Endothelial cell of umbilical vein (primary cell): Measurements from ENCODE around the gene CUEDC2. TPM values are rescaled to one million over a fixed set of nuclear protein-coding genes. Genes with fewer than 3 reads are reported as not detected.
A peak's percentile ranks its signal among the peaks of the same experiment; 100 is the strongest.

Experiments used
- BruUV-seq: library from RNA; stranded (reverse); fragments of 400-500 nt; replicated peaks from 2 replicates; lab custom pipeline; 2021; lab: Mats Ljungman, UMichigan
- CTCF ChIA-PET: fragments of 300-600, 350-600 bp; sonication (Branson Sonifier 250); formaldehyde crosslinking; loops from one replicate; lab custom pipeline; 2021; ENCODE audit warnings: antibody characterized with exemption, inconsistent platforms; lab: Charles Lee
- POLR2A ChIA-PET: fragments of 300-600, 350-600 bp; sonication (Branson Sonifier 250); formaldehyde crosslinking; loops from one replicate; lab custom pipeline; 2021; ENCODE audit warnings: antibody characterized with exemption, inconsistent platforms; lab: Charles Lee
- DNase-seq: peaks from one replicate; pipeline ENCODE4 v3.0.0-alpha.2; 2011; ENCODE audit warnings: low read depth, low spot score
- FAIRE-seq: peaks from 2 replicates; lab custom pipeline; 2011; peaks lifted over from hg19 to GRCh38; lab: Jason Lieb, UNC
- H2AFZ ChIP-seq: 2 replicates; pipeline ENCODE4 v1.6.0; 2012; ENCODE audit warnings: low read depth, low read length, control low read depth, inconsistent platforms
- H3K27ac ChIP-seq: 2 replicates; pipeline ENCODE4 v1.5.1; 2011; ENCODE audit warnings: low read depth, mild to moderate bottlenecking, control low read depth, low read length, moderate library complexity; ENCODE audit not compliant: insufficient read depth
- H3K27me3 ChIP-seq, 2 experiments: 2 replicates each; pipeline versions ENCODE4 v1.6.0 to v1.6.1; 2011; ENCODE audit warnings: low read length in 2 of 2, mixed read lengths in 1 of 2; ENCODE audit not compliant: control insufficient read depth in 2 of 2, insufficient read depth in 2 of 2
- H3K36me3 ChIP-seq, 2 experiments: 2 replicates in 1 of 2; 3 replicates in 1 of 2; pipeline ENCODE4 v1.5.1; 2011; ENCODE audit warnings: low read length in 2 of 2, mild to moderate bottlenecking in 1 of 2, moderate library complexity in 1 of 2; ENCODE audit not compliant: control insufficient read depth in 2 of 2, insufficient read depth in 2 of 2; ENCODE audit errors: extremely low read depth in 1 of 2
- H3K4me1 ChIP-seq: 3 replicates; pipeline ENCODE4 v1.5.1; 2011; ENCODE audit warnings: mild to moderate bottlenecking, low read length; ENCODE audit not compliant: control insufficient read depth, insufficient read depth; ENCODE audit errors: extremely low read depth
- H3K4me2 ChIP-seq: 2 replicates; pipeline ENCODE4 v1.6.1; 2011; ENCODE audit warnings: low read length, control low read depth, mixed read lengths; ENCODE audit not compliant: insufficient read depth
- H3K4me3 ChIP-seq, 3 experiments: fragments of 200-600 bp in 1 of 3; sonication (generic), shearing (Covaris generic) in 1 of 3; replicated peaks in 1 of 3; 2 replicates each; pipeline ENCODE4 v1.5.1; 2011 to 2016; ENCODE audit warnings: control low read depth in 3 of 3, low read length in 3 of 3, mild to moderate bottlenecking in 2 of 3, inconsistent platforms in 1 of 3, low read depth in 1 of 3, moderate library complexity in 1 of 3; ENCODE audit not compliant: insufficient read depth in 1 of 3
- H3K79me2 ChIP-seq: 2 replicates; pipeline ENCODE4 v1.6.0; 2012; ENCODE audit warnings: low read length, inconsistent platforms; ENCODE audit not compliant: control insufficient read depth, insufficient read depth
- H3K9ac ChIP-seq: replicated peaks from 2 replicates; pipeline ENCODE3; 2011; ENCODE audit warnings: low read length, control low read depth; ENCODE audit not compliant: insufficient read depth; ENCODE audit errors: extremely low read depth
- H3K9me1 ChIP-seq: replicated peaks from 3 replicates; pipeline ENCODE4 v1.6.0; 2011; ENCODE audit warnings: mild to moderate bottlenecking, low read length; ENCODE audit not compliant: control insufficient read depth, insufficient read depth; ENCODE audit errors: extremely low read depth
- H3K9me3 ChIP-seq: replicated peaks from 2 replicates; pipeline ENCODE4 v1.5.1; 2012; ENCODE audit warnings: low read length, inconsistent platforms; ENCODE audit not compliant: control insufficient read depth, insufficient read depth
- H4K20me1 ChIP-seq: replicated peaks from 2 replicates; pipeline ENCODE3; 2011; ENCODE audit warnings: mild to moderate bottlenecking, low read length; ENCODE audit not compliant: control insufficient read depth, insufficient read depth; ENCODE audit errors: extremely low read depth
- CTCF ChIP-seq, 2 donors: IDR thresholded peaks; 1 replicate in 1 of 2; 2 replicates in 1 of 2; pipeline ENCODE4 v1.5.1; 2011; ENCODE audit warnings: low read length in 2 of 2, mild to moderate bottlenecking in 2 of 2, moderate library complexity in 2 of 2, control low read depth in 1 of 2, inconsistent platforms in 1 of 2, low read depth in 1 of 2; ENCODE audit not compliant: insufficient read depth in 1 of 2; ENCODE audit errors: extremely low read depth in 1 of 2
- EZH2 ChIP-seq: IDR thresholded peaks from 2 replicates; pipeline ENCODE4 v1.6.1; 2012; ENCODE audit warnings: borderline replicate concordance, low read depth, mild to moderate bottlenecking, moderate library complexity, low read length, inconsistent platforms; ENCODE audit not compliant: severe bottlenecking
- FOS ChIP-seq: IDR thresholded peaks from 2 replicates; pipeline ENCODE4 v1.6.1; 2011; ENCODE audit warnings: mild to moderate bottlenecking, low read length, moderate library complexity, borderline replicate concordance; ENCODE audit not compliant: insufficient read depth
- GATA2 ChIP-seq: IDR thresholded peaks from 2 replicates; pipeline ENCODE4 v1.7.0; 2011; ENCODE audit warnings: low read depth, mild to moderate bottlenecking, moderate library complexity, mixed read lengths, low read length; ENCODE audit not compliant: insufficient read length, insufficient read depth
- JUN ChIP-seq: IDR thresholded peaks from 2 replicates; pipeline ENCODE4 v1.6.1; 2011; ENCODE audit warnings: borderline replicate concordance, low read depth; ENCODE audit not compliant: insufficient read length, insufficient read depth
- MAX ChIP-seq: IDR thresholded peaks from 2 replicates; pipeline ENCODE4 v1.6.1; 2011; ENCODE audit not compliant: insufficient read depth, insufficient read length
- MYC ChIP-seq: IDR thresholded peaks from one replicate; pipeline ENCODE4 v1.6.1; 2011; ENCODE audit warnings: mild to moderate bottlenecking, low read depth, low read length
- POLR2A ChIP-seq: IDR thresholded peaks from 2 replicates; pipeline ENCODE4 v1.6.1; 2012; ENCODE audit warnings: low read depth, mild to moderate bottlenecking, control low read depth, low read length
- POLR2AphosphoS5 ChIP-seq: IDR thresholded peaks from 2 replicates; pipeline ENCODE4 v1.6.1; 2012; ENCODE audit warnings: low read depth, mild to moderate bottlenecking, control low read depth, low read length, moderate library complexity; ENCODE audit not compliant: insufficient read depth
- dilution Hi-C: fragments of 300-500 bp; cut with MboI; formaldehyde crosslinking; loops from one replicate; pipeline ENCODE4 v1.15.0; 2019; ENCODE audit warnings: low sequenced_read_pairs; ENCODE audit not compliant: extremely low pct_ligation_motif_present
- intact Hi-C: fragments of 100-400 bp; cut with micrococcal nuclease; formaldehyde crosslinking; loops from one replicate; pipeline ENCODE4 v1.10.0; 2022
- polyA plus RNA-seq, 4 experiments: library from polyadenylated mRNA; depleted of rRNA in 3 of 4; stranded (reverse) in 3 of 4; unstranded in 1 of 4; fragments of >200 nt; gene quantifications; 2 replicates each; pipeline versions ENCODE4 v1.2.1 to v1.2.3, GENCODE V29; 2011 to 2012; ENCODE audit warnings: missing spikeins in 1 of 4
- total RNA-seq: library from RNA; stranded (reverse); gene quantifications from 2 replicates; pipeline ENCODE4 v1.2.3, GENCODE V29; 2021

The CUEDC2 gene
- total and polyA plus RNA-seq, 2 donors (not counting 3 experiments of a cell fraction or from before 2014, with no cell fraction given), result 61.5 to 96.7 TPM

DNA sequence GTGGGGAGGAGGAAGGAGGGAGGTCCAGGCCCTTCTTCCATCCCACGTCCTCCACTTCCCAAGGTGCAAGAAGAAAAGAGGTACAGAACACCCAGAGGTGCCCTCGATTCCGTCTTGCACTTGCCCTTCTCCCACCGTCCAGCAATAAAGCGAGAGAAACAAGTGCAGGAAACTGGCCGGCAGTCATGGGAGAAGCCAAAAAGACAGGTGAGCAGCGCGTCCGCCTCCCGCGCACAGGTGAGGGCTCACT lies 17.7 kb upstream of the CUEDC2 start:
- FAIRE-seq (no peak), DNase-seq (no peak)
- H3K27ac ChIP-seq, result no peak overlapping the region
- H3K9me1 ChIP-seq, result no peaks in the 10 kb centered on the region
- peak overlapping the region; percentile 97 for H3K4me2 ChIP-seq
- H3K79me2 ChIP-seq, result no peaks in the 10 kb centered on the region
- BruUV-seq, result no TSS peak
- dilution Hi-C loops, result no loop called here
- no peaks in the 10 kb centered on the region for H3K9me3 ChIP-seq
- ChIA-PET CTCF (interaction anchor here (0.7 to 2.9 kb wide), 8 partner anchors 11 to 280 kb away, joined by 3 to 17 read pairs (median 6); partner anchors contain the start of gene CUEDC2), POLR2A (no interaction called here)
- intact Hi-C loops, result loop anchor here (1.0 kb wide), 1 partner anchor 29 kb away; no protein-coding TSS in a partner anchor
- H3K9ac ChIP-seq, result peak overlapping the region; percentile 64
- peak overlapping the region; percentile 98 for H2AFZ ChIP-seq
- H3K27me3 ChIP-seq, result no peaks in the 10 kb centered on the region
- TF ChIP-seq FOS, result no peak
- TF ChIP-seq POLR2A, result no peak
- TF ChIP-seq GATA2, result no peak
- TF ChIP-seq JUN, result no peak
- no peak for TF ChIP-seq CTCF (IDR thresholded peaks at IDR 0.05; ENCODE audit: extremely low read depth in 1 of 2, insufficient read depth in 1 of 2, low read depth in 1 of 2, low read length in 2 of 2)
- TF ChIP-seq EZH2, result no peak
- no peak for TF ChIP-seq MYC
- no peak for TF ChIP-seq POLR2AphosphoS5
- TF ChIP-seq MAX, result no peak
- peak overlapping the region; percentile 61 to 81 (median 69) for H3K4me3 ChIP-seq
- peaks cover 3% of the 10 kb centered on the region for H3K4me1 ChIP-seq
- no peaks in the 10 kb centered on the region for H4K20me1 ChIP-seq
- H3K36me3 ChIP-seq, result no peaks in the 10 kb centered on the region
